Measurements from ENCODE around the gene IER5. TPM values are rescaled to one million over a fixed set of nuclear protein-coding genes. Genes with fewer than 3 reads are reported as not detected.
"Not testable (repeated sequence)": the region's sequence is repeated elsewhere in the genome, so short reads cannot be mapped to it uniquely, and the experiment has no call there.

IER5 gene
- total RNA-seq, 2 donors from 2014 or later = 20.3 to 68.4 TPM

DNA sequence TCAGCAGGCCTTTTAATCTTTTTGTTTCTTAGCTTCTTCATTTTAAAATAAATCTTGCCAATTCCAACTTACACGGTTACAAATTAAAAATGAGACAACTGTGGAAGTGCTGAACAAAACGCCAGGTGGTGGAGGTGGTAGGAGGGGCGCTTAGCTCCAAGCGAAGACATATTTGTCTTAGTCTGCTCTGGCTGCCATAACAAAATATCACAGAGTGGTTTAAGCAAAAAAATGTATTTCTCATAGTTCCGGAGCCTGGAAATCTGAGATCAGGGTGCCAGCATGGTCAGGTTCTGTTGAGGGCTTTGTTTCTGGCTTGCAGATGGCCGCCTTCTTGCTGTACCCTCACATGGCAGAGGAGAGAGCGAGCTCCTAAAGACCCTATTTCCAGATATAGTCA, 14.9 kb downstream of the IER5 start:
- Mint-ChIP-seq H3K36me3 (no peaks in the 10 kb centered on the region), H3K9me3 (no peaks in the 10 kb centered on the region), H3K27ac (peak overlapping the region in 1 of 2 donors; percentile 23)
- no peak for ATAC-seq
- no peak for DNase-seq (ENCODE audit: low spot score in 2 of 2)

DNA sequence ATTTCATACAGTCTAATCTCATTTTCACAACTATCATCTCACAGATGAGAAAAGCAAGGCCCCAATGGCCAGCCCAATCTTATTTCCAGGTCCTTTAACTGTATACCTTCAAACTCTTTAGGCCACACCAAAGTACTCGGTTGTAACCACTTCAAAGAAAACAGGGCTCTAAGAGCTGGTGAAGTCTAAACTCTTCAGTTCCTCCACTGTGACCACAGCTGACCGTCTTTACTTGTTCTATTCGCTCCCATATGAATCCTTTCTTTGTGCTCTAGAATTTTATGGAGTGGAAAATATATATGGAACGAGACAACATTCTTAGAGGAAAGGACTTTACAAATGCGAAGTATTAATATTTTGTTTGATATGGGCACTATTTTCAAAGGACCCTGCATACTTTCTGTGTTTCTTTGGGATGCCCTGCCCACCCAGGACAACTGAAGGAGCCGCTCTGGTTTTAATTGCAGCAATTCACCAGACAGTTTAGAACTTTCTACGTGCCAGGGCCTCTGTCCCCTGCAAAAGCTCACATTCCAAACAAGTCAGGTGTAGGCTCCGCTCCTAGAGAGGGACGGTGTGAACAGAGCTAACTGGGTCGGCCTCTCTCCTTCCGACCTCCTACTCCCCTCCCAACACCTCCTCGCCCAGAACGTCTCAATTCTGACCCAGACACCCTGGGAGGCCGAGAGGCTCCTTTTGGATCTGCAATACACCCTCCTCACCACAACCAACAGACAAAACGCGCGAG, 15.7 kb downstream of the IER5 start:
- H3K9me3 Mint-ChIP-seq = no peaks in the 10 kb centered on the region
- ATAC-seq = peak; percentile 5 to 17
- no peaks in the 10 kb centered on the region for H3K36me3 Mint-ChIP-seq
- no peak for DNase-seq (ENCODE audit: low spot score in 2 of 2)
- peak overlapping the region; percentile 61 to 76 for H3K27ac Mint-ChIP-seq

DNA sequence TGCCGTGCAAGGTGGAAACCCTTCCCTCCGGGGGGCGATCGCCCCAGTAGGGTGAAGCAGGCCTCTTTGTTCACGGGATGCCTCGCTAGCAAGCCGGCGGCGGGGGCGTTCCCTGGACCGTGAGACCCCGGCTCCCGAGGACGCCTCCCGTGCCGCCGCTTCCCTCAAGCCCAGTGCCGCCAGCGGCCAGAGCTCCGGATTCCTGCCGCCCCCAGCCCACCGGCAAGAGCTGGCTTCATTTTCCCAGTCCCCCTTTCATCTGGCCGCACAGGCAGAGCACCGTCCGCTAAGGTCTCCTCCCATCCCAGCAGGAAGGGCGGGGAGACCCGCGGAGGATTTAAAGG, 16.3 kb downstream of the IER5 start:
- no peak for ATAC-seq
- H3K27ac Mint-ChIP-seq = peak overlapping the region; percentile 61 to 76
- H3K9me3 Mint-ChIP-seq = no peaks in the 10 kb centered on the region
- no peaks in the 10 kb centered on the region for H3K36me3 Mint-ChIP-seq
- DNase-seq (ENCODE audit: low spot score in 2 of 2) = peak; percentile 51 to 62

DNA sequence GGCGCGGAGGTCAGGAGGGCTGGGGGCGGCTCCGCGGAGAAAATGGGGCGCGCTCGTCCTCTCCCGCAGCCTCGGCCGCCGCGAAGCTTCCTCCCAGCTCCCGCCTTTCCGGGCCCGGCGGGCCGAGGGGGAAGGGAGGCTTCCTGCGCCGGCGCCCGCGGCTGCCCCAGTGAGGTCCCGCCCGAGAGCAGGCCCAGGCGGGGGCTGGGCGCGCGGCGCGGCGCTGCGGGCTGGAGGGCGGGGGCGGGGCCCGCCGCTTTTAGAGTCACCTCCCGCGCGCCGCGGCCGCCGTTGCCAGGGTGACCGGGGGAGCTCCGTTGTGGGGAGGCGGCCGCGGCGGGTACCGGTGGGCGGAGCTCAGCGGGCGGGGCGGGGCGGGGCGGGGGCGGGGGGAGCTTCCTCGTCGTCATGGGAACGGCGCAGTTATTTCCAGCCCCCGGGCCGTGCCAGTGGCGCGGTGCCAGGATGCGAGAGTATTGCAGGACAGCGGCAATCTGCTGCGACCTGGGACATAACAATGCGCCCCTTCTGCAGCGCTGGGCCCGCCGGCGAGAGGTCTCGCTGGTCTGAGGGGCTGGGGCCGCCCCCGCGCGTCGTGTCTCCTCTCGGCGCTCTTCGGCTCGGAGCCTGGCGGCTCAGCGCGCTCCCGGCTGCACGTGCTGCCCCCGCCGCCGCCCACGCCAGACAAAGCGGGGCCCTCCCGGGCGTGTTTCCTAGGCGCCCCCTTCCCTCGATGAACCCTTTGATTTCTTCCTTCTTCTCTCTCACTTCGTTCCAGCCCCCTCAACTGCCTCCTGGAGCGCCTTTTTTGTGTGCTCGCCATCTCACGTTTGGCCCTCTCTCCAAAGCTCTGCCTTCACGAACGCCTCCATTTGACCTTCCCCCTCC, 16.9 kb downstream of the IER5 start:
- peak; percentile 89 to 90 for DNase-seq (ENCODE audit: low spot score in 2 of 2)
- ATAC-seq = peak; percentile 83 to 90
- Mint-ChIP-seq H3K9me3 (no peaks in the 10 kb centered on the region), H3K36me3 (no peaks in the 10 kb centered on the region), H3K27ac (peak overlapping the region; percentile 78 to 90)

DNA sequence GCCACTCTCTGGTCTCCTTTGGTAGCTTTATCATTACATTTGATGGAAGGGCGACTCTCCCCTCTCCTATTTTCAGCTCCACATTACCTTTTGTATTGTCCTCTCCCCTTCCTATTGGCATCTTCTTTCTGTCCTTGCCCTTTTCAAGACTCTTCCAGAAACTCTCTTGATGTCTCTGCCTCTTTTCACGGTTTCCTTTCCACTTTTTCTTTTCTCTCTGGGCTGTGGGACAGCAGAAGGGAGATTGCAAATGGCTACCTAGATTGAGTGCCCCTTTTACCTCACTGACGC, 17.5 kb downstream of the IER5 start:
- no peak for DNase-seq (ENCODE audit: low spot score in 2 of 2)
- H3K9me3 Mint-ChIP-seq = no peaks in the 10 kb centered on the region
- no peaks in the 10 kb centered on the region for H3K36me3 Mint-ChIP-seq
- peak overlapping the region; percentile 78 to 90 for H3K27ac Mint-ChIP-seq
- ATAC-seq = no peak

DNA sequence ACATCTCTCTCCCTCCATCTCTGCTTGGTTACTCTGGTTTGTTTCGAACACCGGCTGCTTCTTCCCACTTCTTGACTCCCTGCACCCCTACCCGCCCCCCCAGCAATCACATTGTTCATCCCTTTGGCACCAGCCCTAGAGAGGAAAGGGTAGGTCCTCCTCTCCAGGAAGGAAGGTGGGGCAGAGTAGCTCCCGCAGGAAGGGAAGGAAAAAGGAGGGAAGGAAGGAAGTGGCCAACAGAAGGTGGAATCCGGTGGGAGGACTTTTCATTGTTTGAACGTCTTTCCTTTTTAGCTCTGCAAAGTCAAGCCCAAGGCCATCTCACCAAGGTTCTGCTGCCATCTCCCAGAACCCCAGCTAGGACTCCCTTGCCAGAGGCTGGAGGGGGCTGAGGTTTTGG, 18.0 kb downstream of the IER5 start:
- peak overlapping the region in 1 of 2 donors; percentile 78 for H3K27ac Mint-ChIP-seq
- no peak for DNase-seq (ENCODE audit: low spot score in 2 of 2)
- ATAC-seq = no peak
- H3K9me3 Mint-ChIP-seq = no peaks in the 10 kb centered on the region
- H3K36me3 Mint-ChIP-seq = no peaks in the 10 kb centered on the region

DNA sequence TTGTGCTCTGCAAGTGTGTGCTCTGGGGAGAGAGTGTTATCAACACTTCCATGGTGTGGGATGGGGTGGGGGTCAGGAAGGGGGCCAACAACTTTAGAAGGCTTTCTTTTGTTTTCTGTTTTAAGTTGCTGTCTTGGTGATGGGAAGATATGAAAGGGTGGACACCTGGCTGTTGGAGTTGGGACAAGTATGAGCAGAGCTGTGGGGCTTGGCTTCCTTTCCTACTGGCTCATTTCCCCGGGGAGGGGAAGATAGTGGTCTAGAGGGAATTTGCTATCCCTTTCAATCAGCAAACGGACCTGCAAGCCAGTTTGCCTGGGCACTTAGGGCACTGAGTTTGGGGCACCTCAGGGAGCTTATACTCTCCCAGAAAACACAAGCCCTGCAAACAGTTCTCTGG, 19.2 kb downstream of the IER5 start:
- Mint-ChIP-seq H3K27ac (no peak overlapping the region), H3K9me3 (no peaks in the 10 kb centered on the region), H3K36me3 (no peaks in the 10 kb centered on the region)
- DNase-seq (ENCODE audit: low spot score in 2 of 2) (no peak), ATAC-seq (no peak)

DNA sequence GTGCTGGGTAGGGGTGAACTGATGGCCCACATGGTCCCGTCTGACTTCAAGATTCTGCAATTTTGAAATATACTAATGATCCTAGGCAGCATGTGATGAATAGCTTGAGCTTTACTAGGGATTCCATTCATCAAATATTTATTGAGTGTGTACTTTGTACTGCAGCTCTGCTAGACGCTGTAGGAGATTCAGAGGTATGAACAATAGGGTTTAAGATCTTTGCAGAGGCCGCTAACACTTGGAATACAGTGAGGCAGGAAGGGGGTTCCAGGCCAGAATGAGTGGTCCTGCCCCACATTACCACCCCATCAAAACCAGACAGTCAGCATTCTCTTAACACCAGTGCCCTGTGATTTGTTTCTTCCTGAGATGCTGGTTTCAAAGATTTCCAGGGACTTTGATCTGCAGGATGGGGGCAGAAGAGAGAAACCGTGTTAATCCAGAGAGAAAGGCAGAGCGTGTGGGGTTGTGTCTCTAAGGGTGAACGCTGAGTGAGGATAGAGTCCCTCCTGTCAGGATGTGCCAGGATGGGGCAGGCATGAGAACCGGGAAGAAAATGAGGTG, 19.9 kb downstream of the IER5 start:
- Mint-ChIP-seq H3K27ac (peak overlapping the region in 1 of 2 donors; percentile 16), H3K9me3 (no peaks in the 10 kb centered on the region), H3K36me3 (no peaks in the 10 kb centered on the region)
- ATAC-seq (no peak), DNase-seq (ENCODE audit: low spot score in 2 of 2) (no peak)

DNA sequence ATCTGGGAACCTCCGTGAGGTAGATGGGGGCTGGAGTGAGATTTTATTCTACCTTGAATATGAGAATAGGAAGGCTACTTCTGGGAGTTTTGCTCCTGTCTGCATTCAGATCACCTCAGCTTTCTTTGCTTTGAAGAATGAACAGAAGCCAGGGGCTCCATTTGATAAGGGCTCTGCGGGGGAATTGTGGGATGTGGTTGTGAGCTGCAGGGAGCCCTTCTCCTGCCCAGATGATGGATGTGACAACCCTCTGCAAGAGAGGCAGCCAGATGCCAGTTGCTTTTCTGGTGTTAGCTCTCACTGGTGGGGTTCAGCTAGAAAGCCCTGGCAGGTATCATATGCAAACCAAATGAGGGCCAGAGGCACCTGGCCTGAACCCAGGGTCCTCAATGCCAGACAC, 21.5 kb downstream of the IER5 start:
- Mint-ChIP-seq H3K27ac (no peak overlapping the region), H3K9me3 (no peaks in the 10 kb centered on the region), H3K36me3 (no peaks in the 10 kb centered on the region)
- no peak for ATAC-seq
- DNase-seq (ENCODE audit: low spot score in 2 of 2) = no peak

DNA sequence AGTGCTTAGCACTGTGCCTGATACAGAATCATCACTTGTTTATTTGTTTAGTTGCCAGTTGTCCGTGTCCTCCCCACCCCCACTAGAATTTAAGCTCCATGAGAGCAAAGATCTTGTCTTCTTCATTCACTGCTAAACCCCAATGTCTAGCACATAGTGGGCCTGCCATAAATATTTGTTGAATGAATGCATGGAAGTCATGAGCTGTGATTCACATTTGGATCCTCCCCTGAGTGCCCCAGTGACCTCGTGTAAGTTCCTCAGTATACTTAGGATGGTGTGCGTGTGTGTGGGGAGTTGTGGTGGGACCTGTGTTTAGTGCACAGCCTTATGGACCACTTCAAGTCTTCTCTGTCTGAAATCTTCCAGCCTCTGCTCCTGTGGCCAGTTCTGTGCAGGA, 23.1 kb downstream of the IER5 start:
- Mint-ChIP-seq H3K27ac (peak overlapping the region in 1 of 2 donors; percentile 47), H3K36me3 (no peaks in the 10 kb centered on the region), H3K9me3 (no peaks in the 10 kb centered on the region)
- DNase-seq (ENCODE audit: low spot score in 2 of 2) (no peak), ATAC-seq (no peak)

DNA sequence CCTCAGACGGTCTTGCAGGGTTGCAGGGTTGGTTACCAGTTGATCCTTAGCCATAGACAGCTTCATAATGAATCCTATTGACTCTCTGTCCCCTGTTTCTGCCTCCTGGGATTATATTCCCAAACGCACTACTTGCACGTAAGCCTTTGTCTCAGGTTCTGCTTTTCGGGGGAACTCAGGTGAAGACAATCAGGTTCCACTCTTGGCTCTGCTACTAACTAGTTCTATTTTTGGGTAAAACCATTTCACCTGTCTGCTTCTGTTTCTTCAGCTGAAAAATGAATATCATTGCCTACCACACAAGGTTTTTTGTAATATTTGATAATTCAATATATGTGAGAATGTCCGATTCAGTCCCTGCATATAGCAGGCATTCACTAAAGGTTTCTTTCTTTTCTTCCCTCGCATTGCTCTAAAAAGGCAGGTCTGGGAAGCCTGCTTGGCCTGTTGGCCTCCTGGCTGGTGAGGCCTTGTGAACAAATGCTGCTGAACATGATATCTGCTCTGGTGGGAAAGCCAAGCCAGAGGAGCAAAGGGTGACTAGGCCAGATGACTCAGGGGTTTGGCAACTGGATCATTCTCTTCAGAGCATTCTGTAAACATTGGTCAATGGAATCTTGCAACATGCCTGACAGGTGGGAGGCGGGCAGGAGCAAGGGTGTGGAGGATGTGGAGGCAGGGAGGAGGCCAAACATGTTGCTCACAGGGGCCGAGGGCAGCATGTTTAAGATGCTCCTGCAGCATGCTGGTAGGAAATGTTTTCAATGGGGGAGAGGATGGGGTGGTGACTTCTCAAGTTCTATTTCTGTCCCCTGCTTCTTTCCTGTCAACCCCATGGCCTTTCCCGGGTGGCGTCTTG, 23.8 kb downstream of the IER5 start:
- Mint-ChIP-seq H3K27ac (peak overlapping the region in 1 of 2 donors; percentile 31), H3K9me3 (no peaks in the 10 kb centered on the region), H3K36me3 (no peaks in the 10 kb centered on the region)
- no peak for DNase-seq (ENCODE audit: low spot score in 2 of 2)
- no peak for ATAC-seq

DNA sequence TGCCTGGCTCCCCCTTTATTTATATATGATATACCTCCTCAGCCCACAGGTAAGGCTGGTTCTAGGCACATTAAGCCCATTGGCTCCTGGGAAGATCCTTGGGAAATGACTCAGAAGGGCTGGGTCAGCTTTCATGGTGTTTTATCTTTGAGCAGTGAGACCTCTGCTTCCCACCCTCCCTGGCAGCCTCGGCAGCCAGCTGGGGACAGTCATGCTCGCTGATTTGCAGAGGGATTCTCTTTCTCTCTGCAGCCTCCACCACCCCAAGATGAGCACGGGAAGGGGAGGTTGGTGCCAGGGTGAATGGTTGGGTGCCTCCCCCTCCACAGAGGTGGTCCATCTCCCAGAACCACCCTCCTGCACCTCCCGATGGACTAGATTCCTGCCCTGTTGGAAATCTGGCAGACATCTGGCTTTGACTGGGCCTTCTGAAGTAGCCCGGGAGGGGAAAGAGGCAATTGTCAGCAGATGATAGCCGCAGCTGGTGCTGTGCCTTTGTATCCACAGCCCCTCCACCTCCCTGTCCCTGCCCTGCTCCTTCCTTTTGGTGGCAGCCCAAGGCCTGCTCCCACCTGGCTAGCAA, 24.6 kb downstream of the IER5 start:
- ATAC-seq = no peak
- no peaks in the 10 kb centered on the region for H3K9me3 Mint-ChIP-seq
- no peaks in the 10 kb centered on the region for H3K36me3 Mint-ChIP-seq
- H3K27ac Mint-ChIP-seq = no peak overlapping the region
- DNase-seq (ENCODE audit: low spot score in 2 of 2) = no peak

DNA sequence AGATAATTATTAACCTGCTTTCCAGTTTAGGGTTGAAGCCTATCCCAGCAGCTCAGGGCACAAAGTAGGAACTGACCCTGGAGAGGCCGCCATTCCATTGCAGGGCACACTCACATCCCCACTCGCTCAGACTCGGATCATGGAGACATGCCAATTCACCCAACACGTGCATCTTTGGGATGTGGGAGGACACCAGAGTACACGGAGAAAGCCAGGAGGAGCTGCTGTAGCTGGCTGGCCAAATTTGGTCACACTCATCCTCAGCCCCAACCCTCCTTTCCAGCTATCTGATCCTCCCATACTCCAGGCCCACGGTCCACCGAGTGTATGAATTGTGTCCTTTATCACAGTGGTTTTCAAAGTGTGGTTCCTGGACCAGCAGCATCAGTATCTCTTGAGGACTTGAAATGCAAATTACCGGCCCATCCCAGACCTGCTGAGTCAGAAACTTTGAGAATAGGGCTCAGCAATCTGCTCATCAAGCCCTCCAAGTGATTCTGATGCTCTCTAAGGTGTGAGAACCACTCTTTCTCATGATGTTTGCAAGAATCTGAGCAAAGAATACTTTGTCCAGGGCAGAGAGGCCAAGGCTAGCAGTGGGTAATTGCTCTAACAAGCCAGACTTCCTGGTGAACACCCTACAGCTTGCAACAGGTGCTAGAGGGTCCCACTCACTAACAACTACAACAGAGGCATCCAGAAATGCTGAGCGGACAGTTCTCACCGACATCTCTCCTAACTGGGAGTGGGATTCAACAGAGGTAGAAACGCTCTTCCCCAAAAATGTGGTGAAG, 26.3 kb downstream of the IER5 start:
- DNase-seq (ENCODE audit: low spot score in 2 of 2) (no peak), ATAC-seq (no peak)
- Mint-ChIP-seq H3K27ac (no peak overlapping the region), H3K9me3 (no peaks in the 10 kb centered on the region), H3K36me3 (no peaks in the 10 kb centered on the region)

DNA sequence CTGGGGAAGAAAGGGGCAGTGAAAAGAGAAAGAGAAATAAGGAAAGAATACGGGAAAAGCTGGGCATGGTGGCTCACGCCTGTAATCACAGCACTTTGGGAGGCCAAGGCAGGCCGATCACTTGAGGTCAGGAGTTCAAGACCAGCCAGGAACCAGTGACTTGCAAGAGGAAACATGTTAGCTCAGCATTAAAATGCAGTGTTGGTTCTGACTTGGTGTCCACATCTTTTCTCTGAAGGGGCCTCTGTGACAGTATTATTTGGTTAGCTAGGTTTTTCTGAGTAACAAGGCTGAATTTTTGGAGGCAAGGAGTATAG, 26.8 kb downstream of the IER5 start:
- Mint-ChIP-seq H3K27ac (no peak overlapping the region), H3K9me3 (no peaks in the 10 kb centered on the region), H3K36me3 (no peaks in the 10 kb centered on the region)
- DNase-seq (ENCODE audit: low spot score in 2 of 2) (no peak), ATAC-seq (no peak)

DNA sequence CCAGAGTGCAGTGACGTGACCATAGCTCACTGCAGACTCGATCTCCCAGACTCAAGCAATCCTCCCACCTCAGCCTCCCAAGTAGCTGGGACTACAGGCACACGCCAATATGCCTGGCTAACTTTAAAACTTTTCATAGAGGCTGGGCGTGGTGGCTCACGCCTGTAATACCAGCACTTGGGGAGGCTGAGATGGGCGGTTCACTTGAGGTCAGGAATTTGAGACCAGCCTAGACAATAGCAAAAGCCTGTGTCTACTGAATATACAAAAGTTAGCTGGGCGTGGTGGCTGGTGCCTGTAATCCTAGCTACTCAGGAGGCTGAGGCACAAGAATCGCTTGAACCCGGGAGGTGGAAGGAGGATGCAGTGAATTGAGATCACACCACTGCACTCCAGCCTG, 27.5 kb downstream of the IER5 start:
- not testable (repeated sequence) for H3K9me3 Mint-ChIP-seq; H3K27ac Mint-ChIP-seq; ATAC-seq; DNase-seq (ENCODE audit: low spot score in 2 of 2); H3K36me3 Mint-ChIP-seq

DNA sequence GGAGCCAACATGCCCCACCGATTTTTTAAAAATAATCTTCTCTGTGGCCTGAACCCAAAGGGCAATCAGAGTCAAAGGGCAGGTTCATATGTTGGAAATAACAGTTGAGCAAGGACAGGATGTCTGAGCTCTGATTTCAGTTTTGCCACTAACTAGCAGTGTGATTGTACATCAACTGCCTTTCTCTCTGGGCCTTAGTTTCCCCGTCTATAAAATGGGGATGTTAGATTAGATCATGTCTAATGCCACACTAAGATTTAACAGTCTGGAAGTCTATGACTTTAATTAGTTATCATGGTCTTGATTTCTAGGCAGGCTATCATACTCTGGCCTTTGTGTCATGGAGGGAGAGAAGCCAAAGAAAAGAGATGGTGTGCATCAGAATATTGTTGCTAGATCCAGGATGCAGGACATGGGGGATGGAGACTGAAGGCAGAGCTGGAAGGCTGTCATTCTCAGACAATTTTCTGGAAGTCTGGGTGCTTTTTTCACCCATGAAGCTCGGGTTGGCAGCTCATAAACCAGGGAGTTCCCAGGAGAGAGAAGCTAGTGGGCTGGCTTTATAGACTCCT, 28.4 kb downstream of the IER5 start:
- Mint-ChIP-seq H3K9me3 (no peaks in the 10 kb centered on the region), H3K36me3 (no peaks in the 10 kb centered on the region), H3K27ac (no peak overlapping the region)
- no peak for DNase-seq (ENCODE audit: low spot score in 2 of 2)
- ATAC-seq = no peak

All from activated naive CD4-positive, alpha-beta T cell treated with anti-CD3 and anti-CD28 coated beads, Interleukin-2, amount 50 U/mL, for 72 hours (primary cell).